ENCODE measurements around the gene NOSIP. TPM values are rescaled to one million over a fixed set of nuclear protein-coding genes. Genes with fewer than 3 reads are reported as not detected.

The NOSIP gene
- total RNA-seq, 4 donors from 2014 or later, result 56.5 to 105 (median 74.4) TPM

GRCh38 chr19:49551531-49551930, 28.8 kb downstream of the NOSIP start:
- no peak overlapping the region for H3K4me3 ChIP-seq
- in situ Hi-C loops (cut with MboI; ENCODE audit: low pct_ligation_motif_present in 1 of 4, low pct_unique_long_range_greater_than_20kb in 1 of 4, low sequenced_read_pairs in 3 of 4), result no loop called here
- H3K9me3 ChIP-seq, result no peaks in the 10 kb centered on the region
- TF ChIP-seq POLR2A (IDR thresholded peaks at IDR 0.05), result no peak
- TF ChIP-seq POLR2AphosphoS5 (IDR thresholded peaks at IDR 0.05), result no peak
- TF ChIP-seq CTCF (IDR thresholded peaks at IDR 0.05), result no peak
- no peak for TF ChIP-seq EP300 (IDR thresholded peaks at IDR 0.05; ENCODE audit: low read depth)
- intact Hi-C loops (cut with DNase I; ENCODE audit: low total_unique reads), result no loop called here
- 83% methylated on average over 3 to 7 of the region's 7 CpGs for WGBS, 2 donors (ENCODE audit: low coverage in 1 of 2)
- H3K4me1 ChIP-seq, result peaks cover 22 to 72% (median 55%) of the 10 kb centered on the region in 4 donors
- H3K27me3 ChIP-seq, result no peaks in the 10 kb centered on the region
- peak overlapping the region; percentile 78 to 87 (median 84) for H3K27ac ChIP-seq
- H3K36me3 ChIP-seq, result peaks cover 0 to 3% (median 1%) of the 10 kb centered on the region in 4 donors
- DNase-seq, result no peak

GRCh38 chr19:49549045-49549444, 31.3 kb downstream of the NOSIP start:
- 24 to 39% methylated on average over 4 to 13 of the region's 13 CpGs for WGBS, 2 donors (ENCODE audit: low coverage in 1 of 2)
- in situ Hi-C loops (cut with MboI; ENCODE audit: low pct_ligation_motif_present in 1 of 4, low pct_unique_long_range_greater_than_20kb in 1 of 4, low sequenced_read_pairs in 3 of 4) (no loop called here), intact Hi-C loops (cut with DNase I; ENCODE audit: low total_unique reads) (no loop called here)
- no peaks in the 10 kb centered on the region for H3K36me3 ChIP-seq
- H3K27me3 ChIP-seq, result no peaks in the 10 kb centered on the region
- peak overlapping the region; percentile 66 to 84 (median 72) for H3K27ac ChIP-seq
- peaks cover 19 to 54% (median 36%) of the 10 kb centered on the region in 4 donors for H3K4me1 ChIP-seq
- no peaks in the 10 kb centered on the region for H3K9me3 ChIP-seq
- TF ChIP-seq POLR2AphosphoS5 (IDR thresholded peaks at IDR 0.05) (no peak), EP300 (IDR thresholded peaks at IDR 0.05; ENCODE audit: low read depth) (no peak), CTCF (IDR thresholded peaks at IDR 0.05) (no peak), POLR2A (IDR thresholded peaks at IDR 0.05) (no peak)
- H3K4me3 ChIP-seq, result no peak overlapping the region
- DNase-seq, result peak; percentile 47

GRCh38 chr19:49546825-49547565, 33.4 kb downstream of the NOSIP start:
- Histone ChIP-seq H3K4me1 (peaks cover 8 to 34% (median 23%) of the 10 kb centered on the region in 4 donors), H3K4me3 (peak overlapping the region in 1 of 4 donors; percentile 13), H3K27ac (peak overlapping the region; percentile 64 to 84 (median 70)), H3K27me3 (no peaks in the 10 kb centered on the region), H3K36me3 (no peaks in the 10 kb centered on the region), H3K9me3 (no peaks in the 10 kb centered on the region)
- DNase-seq, result peak; percentile 81
- WGBS, 2 donors (ENCODE audit: low coverage in 1 of 2), result 4 to 8% methylated on average over 9 of the region's 9 CpGs
- in situ Hi-C loops (cut with MboI; ENCODE audit: low pct_ligation_motif_present in 1 of 4, low pct_unique_long_range_greater_than_20kb in 1 of 4, low sequenced_read_pairs in 3 of 4) (no loop called here), intact Hi-C loops (cut with DNase I; ENCODE audit: low total_unique reads) (loop anchor here (2.0 kb wide), 1 partner anchor 44 kb away; no protein-coding TSS in a partner anchor)
- peak in 2 of 3 donors; percentile 20 to 41 for TF ChIP-seq POLR2AphosphoS5 (IDR thresholded peaks at IDR 0.05)
- TF ChIP-seq CTCF (IDR thresholded peaks at IDR 0.05), result peak; percentile 82 to 96 (median 88)
- TF ChIP-seq EP300 (IDR thresholded peaks at IDR 0.05; ENCODE audit: low read depth), result no peak
- TF ChIP-seq POLR2A (IDR thresholded peaks at IDR 0.05), result no peak

GRCh38 chr19:49544154-49544553, 36.2 kb downstream of the NOSIP start:
- in situ Hi-C loops (cut with MboI; ENCODE audit: low pct_ligation_motif_present in 1 of 4, low pct_unique_long_range_greater_than_20kb in 1 of 4, low sequenced_read_pairs in 3 of 4) (loop anchor here in 1 of 4 donors (5.0 kb wide), 1 partner anchor 37 kb away; no protein-coding TSS in a partner anchor), intact Hi-C loops (cut with DNase I; ENCODE audit: low total_unique reads) (no loop called here)
- Histone ChIP-seq H3K27me3 (no peaks in the 10 kb centered on the region), H3K4me1 (peaks cover 8 to 27% (median 22%) of the 10 kb centered on the region in 4 donors), H3K27ac (no peak overlapping the region), H3K4me3 (no peak overlapping the region), H3K9me3 (no peaks in the 10 kb centered on the region), H3K36me3 (peaks cover 0 to 3% (median 0%) of the 10 kb centered on the region in 4 donors)
- WGBS, 2 donors (ENCODE audit: low coverage in 1 of 2), result 83 to 93% methylated on average over 5 of the region's 5 CpGs
- no peak for TF ChIP-seq POLR2AphosphoS5 (IDR thresholded peaks at IDR 0.05)
- TF ChIP-seq CTCF (IDR thresholded peaks at IDR 0.05), result no peak
- no peak for TF ChIP-seq EP300 (IDR thresholded peaks at IDR 0.05; ENCODE audit: low read depth)
- TF ChIP-seq POLR2A (IDR thresholded peaks at IDR 0.05), result no peak
- no peak for DNase-seq
